Parathyroid adenoma (tissue), 2 donors: Measurements from ENCODE around the gene NOM1.

Experiments
- H2AFZ ChIP-seq: fragments of 300-600 bp; sonication (generic); one replicate; pipeline ENCODE4 v1.7.0; 2017; ENCODE audit warnings: antibody characterized with exemption, mild to moderate bottlenecking
- H3K27ac ChIP-seq: fragments of 300-600 bp; sonication (generic); one replicate; pipeline ENCODE4 v1.7.0; 2017
- H3K27me3 ChIP-seq: fragments of 300-600 bp; sonication (generic); one replicate; pipeline ENCODE4 v1.7.0; 2017; ENCODE audit warnings: low read length; ENCODE audit not compliant: control insufficient read depth, insufficient read depth
- H3K36me3 ChIP-seq: fragments of 300-600 bp; sonication (generic); one replicate; pipeline ENCODE4 v1.7.0; 2017; ENCODE audit warnings: low read length; ENCODE audit not compliant: control insufficient read depth, insufficient read depth
- H3K4me1 ChIP-seq: fragments of 300-600 bp; sonication (generic); one replicate; pipeline ENCODE4 v1.7.0; 2017; ENCODE audit warnings: control low read depth
- H3K4me2 ChIP-seq: fragments of 300-600 bp; sonication (generic); one replicate; pipeline ENCODE4 v1.7.0; 2017; ENCODE audit warnings: low read length
- H3K4me3 ChIP-seq: fragments of 300-600 bp; sonication (generic); one replicate; pipeline ENCODE4 v1.7.0; 2017; ENCODE audit warnings: low read depth, low read length
- H3K79me2 ChIP-seq: fragments of 300-600 bp; sonication (generic); one replicate; pipeline ENCODE4 v1.7.0; 2017; ENCODE audit warnings: control low read depth
- H3K9ac ChIP-seq: fragments of 300-600 bp; sonication (generic); one replicate; pipeline ENCODE4 v1.7.0; 2017; ENCODE audit warnings: mild to moderate bottlenecking
- H3K9me3 ChIP-seq: fragments of 300-600 bp; sonication (generic); one replicate; pipeline ENCODE4 v1.7.0; 2017; ENCODE audit warnings: low read length; ENCODE audit not compliant: control insufficient read depth
- CTCF ChIP-seq: fragments of 300-600 bp; sonication (generic); IDR thresholded peaks from one replicate; pipeline ENCODE4 v1.7.0; 2017; ENCODE audit warnings: antibody characterized with exemption, mild to moderate bottlenecking
- donor health status: primary hyperparathyroidism.

The NOM1 gene

GRCh38 chr7:157019718-157020451 is 70.4 kb downstream of the NOM1 start:
- Histone ChIP-seq H3K27me3 (peaks cover 15% of the 10 kb centered on the region), H3K27ac (no peak overlapping the region)
- TF ChIP-seq CTCF, result no peak

DNA sequence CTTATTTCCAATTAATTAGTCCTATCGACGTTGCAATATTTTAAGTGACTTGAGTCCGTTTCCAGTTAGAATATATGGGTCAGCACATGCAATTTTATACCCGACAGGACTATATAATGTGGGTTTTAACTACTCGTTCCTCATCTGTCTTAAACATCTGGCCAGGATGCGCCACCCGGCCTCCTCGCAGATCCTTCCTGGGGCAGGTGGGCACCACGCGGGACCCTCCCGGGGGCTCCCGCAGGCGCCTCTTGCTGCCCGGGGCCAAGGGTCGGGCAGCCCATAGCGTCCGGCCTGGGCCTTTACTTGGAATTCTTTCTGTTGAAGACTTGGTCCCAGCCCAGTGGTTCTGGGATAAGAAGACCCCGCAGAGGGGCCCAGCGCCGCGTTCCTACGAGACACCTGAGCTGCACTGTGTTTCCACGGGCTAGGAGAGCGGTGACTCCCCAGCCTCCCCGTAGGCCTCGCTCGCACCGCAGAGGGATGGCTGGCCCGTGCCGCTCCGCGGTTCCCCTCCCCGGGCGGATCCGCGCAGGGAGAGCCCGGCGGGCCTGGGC is 71.1 kb downstream of the NOM1 start:
- no peaks in the 10 kb centered on the region for H3K9me3 ChIP-seq
- H3K9ac ChIP-seq, result no peak overlapping the region
- H3K4me3 ChIP-seq, result no peak overlapping the region
- H3K4me1 ChIP-seq, result no peaks in the 10 kb centered on the region
- no peak overlapping the region for H2AFZ ChIP-seq
- TF ChIP-seq CTCF, result no peak
- H3K79me2 ChIP-seq, result no peaks in the 10 kb centered on the region
- no peak overlapping the region for H3K27ac ChIP-seq
- H3K4me2 ChIP-seq, result no peak overlapping the region
- H3K27me3 ChIP-seq, result peaks cover 15% of the 10 kb centered on the region
- H3K36me3 ChIP-seq, result no peaks in the 10 kb centered on the region

More at GRCh38 chr7:157019718-157020451, 70.4 kb downstream of the NOM1 start:
- Histone ChIP-seq H2AFZ (no peak overlapping the region), H3K4me3 (no peak overlapping the region), H3K9ac (no peak overlapping the region), H3K79me2 (no peaks in the 10 kb centered on the region), H3K4me2 (no peak overlapping the region), H3K4me1 (no peaks in the 10 kb centered on the region), H3K36me3 (no peaks in the 10 kb centered on the region), H3K9me3 (no peaks in the 10 kb centered on the region)

DNA sequence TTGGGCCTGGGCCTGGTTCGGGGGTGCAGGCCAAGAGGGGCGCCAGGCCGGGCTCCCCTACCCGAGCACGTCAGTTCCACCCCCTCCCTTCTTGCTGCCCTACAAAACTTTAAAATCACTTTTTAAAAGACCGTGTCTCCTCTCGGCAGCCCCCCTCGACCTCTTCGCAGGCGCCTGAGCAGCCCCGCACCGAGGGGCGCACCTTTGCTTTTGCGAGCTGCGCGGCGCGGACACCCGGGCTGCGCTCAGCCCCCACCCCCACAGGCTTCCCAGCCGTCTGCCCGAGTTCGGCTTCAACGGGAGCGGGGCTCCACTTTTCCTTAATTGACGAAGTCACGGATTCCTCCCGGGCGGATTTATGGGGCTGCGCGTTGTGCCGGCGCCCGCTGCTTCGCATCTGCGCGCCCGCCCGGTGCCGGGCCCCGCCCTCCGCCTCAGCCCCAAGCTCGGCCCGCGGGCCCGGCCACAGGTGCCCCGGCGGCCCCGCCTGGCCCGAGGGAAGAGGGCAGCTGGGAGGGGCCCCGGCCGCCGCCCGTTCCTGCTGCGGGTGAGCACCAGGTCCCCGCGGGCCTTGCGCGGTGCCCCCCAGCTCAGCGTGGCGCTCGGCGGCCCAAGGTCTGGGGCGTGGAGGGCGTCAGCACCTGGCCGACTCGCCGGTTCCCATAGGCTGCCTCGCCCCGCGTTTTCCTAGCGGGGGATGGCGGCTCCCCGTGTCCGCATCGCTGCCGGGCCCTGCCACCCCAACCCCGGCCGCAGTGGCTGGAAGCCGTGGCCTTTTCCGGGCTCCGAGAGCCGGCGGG is 71.8 kb downstream of the NOM1 start:
- no peaks in the 10 kb centered on the region for H3K9me3 ChIP-seq
- peaks cover 15% of the 10 kb centered on the region for H3K27me3 ChIP-seq
- H3K9ac ChIP-seq, result no peak overlapping the region
- H3K27ac ChIP-seq, result no peak overlapping the region
- H3K79me2 ChIP-seq, result no peaks in the 10 kb centered on the region
- H2AFZ ChIP-seq, result peak overlapping the region; percentile 28
- no peak for TF ChIP-seq CTCF
- H3K4me2 ChIP-seq, result no peak overlapping the region
- no peak overlapping the region for H3K4me3 ChIP-seq
- no peaks in the 10 kb centered on the region for H3K36me3 ChIP-seq
- H3K4me1 ChIP-seq, result no peaks in the 10 kb centered on the region

- H3K79me2 ChIP-seq, result no peaks in the 10 kb centered on the region
- no peaks in the 10 kb centered on the region for H3K9me3 ChIP-seq
- H3K4me3 ChIP-seq, result no peak overlapping the region
- H3K9ac ChIP-seq, result no peak overlapping the region
- no peak overlapping the region for H3K4me2 ChIP-seq
- H2AFZ ChIP-seq, result no peak overlapping the region
- H3K36me3 ChIP-seq, result no peaks in the 10 kb centered on the region
- H3K27ac ChIP-seq, result no peak overlapping the region
- TF ChIP-seq CTCF, result no peak
- peaks cover 11% of the 10 kb centered on the region for H3K27me3 ChIP-seq
- no peaks in the 10 kb centered on the region for H3K4me1 ChIP-seq
Observed at GRCh38 chr7:157021871-157022680, 72.6 kb downstream of the NOM1 start.
